Bronchial epithelial cell (primary cell): ENCODE measurements around the gene FLT3LG. TPM values are rescaled to one million over a fixed set of nuclear protein-coding genes. Genes with fewer than 3 reads are reported as not detected.

Experiments
- DNase-seq: peaks from one replicate; pipeline ENCODE4 v3.0.0-alpha.2; 2010; ENCODE audit warnings: low read depth
- FAIRE-seq: peaks from 2 replicates; lab custom pipeline; 2011; peaks lifted over from hg19 to GRCh38; lab: Jason Lieb, UNC
- H3K27me3 ChIP-seq: 2 replicates; pipeline ENCODE4 v1.5.1; 2011; ENCODE audit warnings: low read length; ENCODE audit not compliant: control insufficient read depth, insufficient read depth
- H3K36me3 ChIP-seq: 2 replicates; pipeline ENCODE4 v1.5.1; 2011; ENCODE audit warnings: low read length; ENCODE audit not compliant: control insufficient read depth, insufficient read depth
- H3K4me3 ChIP-seq: 2 replicates; pipeline ENCODE4 v1.5.1; 2011; ENCODE audit warnings: mild to moderate bottlenecking, low read depth, low read length, control low read depth
- total RNA-seq: library from RNA; depleted of rRNA; stranded (reverse); fragments of >200 nt; gene quantifications from 2 replicates; pipeline ENCODE4 v1.2.1, GENCODE V29; 2014
- TF ChIP-seq, protein P1 (sequence below): IDR thresholded peaks from 2 replicates; pipeline ENCODE4 v1.5.1; 2011; ENCODE audit warnings: mild to moderate bottlenecking, moderate library complexity, low read length, control low read depth, inconsistent platforms; ENCODE audit not compliant: insufficient read depth, severe bottlenecking

Gene FLT3LG
- total RNA-seq, 1 donor from 2014 or later = not detected

- peaks cover 2% of the 10 kb centered on the region for H3K27me3 ChIP-seq
- TF ChIP-seq, protein P1, sequence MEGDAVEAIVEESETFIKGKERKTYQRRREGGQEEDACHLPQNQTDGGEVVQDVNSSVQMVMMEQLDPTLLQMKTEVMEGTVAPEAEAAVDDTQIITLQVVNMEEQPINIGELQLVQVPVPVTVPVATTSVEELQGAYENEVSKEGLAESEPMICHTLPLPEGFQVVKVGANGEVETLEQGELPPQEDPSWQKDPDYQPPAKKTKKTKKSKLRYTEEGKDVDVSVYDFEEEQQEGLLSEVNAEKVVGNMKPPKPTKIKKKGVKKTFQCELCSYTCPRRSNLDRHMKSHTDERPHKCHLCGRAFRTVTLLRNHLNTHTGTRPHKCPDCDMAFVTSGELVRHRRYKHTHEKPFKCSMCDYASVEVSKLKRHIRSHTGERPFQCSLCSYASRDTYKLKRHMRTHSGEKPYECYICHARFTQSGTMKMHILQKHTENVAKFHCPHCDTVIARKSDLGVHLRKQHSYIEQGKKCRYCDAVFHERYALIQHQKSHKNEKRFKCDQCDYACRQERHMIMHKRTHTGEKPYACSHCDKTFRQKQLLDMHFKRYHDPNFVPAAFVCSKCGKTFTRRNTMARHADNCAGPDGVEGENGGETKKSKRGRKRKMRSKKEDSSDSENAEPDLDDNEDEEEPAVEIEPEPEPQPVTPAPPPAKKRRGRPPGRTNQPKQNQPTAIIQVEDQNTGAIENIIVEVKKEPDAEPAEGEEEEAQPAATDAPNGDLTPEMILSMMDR = no peak
- H3K4me3 ChIP-seq = no peak overlapping the region
- FAIRE-seq = no peak
- no peaks in the 10 kb centered on the region for H3K36me3 ChIP-seq
- DNase-seq = no peak
Observed at GRCh38 chr19:49475191-49475917, 1.3 kb downstream of the FLT3LG start.

DNA sequence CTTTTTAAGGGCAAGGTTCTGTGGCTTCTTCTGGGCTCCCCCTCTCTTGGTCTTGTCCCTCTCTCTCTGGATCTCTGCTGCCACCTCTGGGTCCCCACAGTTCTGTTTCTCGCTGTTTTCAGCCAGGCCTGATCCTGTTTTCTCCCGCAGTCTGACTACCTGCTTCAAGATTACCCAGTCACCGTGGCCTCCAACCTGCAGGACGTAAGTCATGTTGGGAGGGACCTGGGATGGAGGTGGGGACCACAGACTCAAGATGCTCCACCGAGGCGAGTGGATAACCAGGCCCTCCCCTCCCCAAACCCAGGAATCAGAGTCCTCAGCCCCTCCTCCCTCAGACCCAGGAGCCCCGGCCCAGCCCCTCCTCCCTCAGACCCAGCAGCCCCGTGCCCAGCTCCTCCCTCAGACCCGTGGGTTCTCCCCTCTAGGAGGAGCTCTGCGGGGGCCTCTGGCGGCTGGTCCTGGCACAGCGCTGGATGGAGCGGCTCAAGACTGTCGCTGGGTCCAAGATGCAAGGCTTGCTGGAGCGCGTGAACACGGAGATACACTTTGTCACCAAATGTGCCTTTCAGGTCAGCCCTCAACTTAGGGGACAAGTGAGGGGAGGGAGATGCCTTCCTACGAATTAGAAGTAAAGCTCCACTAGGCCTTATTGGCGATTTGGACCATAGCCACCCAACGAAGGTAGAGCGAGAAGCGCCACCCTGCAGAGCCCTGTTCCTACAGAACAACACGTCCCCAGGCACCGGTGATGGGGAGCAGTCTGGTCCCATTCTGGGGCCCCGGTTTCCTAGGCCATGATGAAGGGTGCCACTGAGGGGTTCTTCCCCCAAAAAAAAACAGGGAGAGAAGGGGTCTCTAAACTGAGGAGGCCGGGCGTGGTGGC lies 2.2 kb downstream of the FLT3LG start:
- no peak overlapping the region for H3K4me3 ChIP-seq
- FAIRE-seq (no peak), DNase-seq (no peak)
- no peaks in the 10 kb centered on the region for H3K36me3 ChIP-seq
- H3K27me3 ChIP-seq = peaks cover 2% of the 10 kb centered on the region
- TF ChIP-seq, protein P1 = peak; percentile 60

DNA sequence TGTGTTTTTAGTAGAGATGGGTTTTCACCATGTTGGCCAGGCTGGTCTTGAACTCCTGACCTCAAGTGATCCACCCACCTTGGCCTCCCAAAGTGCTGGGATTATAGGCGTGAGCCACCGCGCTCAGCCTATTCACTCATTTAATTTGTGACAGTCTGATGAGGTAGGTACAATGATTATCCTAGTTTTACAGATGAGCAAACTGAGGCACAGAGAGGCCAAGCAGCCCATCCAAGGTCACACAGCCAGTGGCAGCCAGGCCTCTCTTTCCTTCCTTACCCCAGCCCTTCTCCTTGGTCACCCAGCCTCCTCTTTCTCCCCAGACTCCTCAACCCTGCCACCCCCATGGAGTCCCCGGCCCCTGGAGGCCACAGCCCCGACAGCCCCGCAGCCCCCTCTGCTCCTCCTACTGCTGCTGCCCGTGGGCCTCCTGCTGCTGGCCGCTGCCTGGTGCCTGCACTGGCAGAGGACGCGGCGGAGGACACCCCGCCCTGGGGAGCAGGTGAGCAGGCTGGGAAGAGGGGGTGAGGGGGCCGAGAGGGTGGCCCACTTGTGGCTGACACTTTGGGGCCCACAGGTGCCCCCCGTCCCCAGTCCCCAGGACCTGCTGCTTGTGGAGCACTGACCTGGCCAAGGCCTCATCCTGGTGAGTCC lies 6.1 kb downstream of the FLT3LG start:
- no peak for DNase-seq
- FAIRE-seq = no peak
- Histone ChIP-seq H3K36me3 (no peaks in the 10 kb centered on the region), H3K4me3 (no peak overlapping the region), H3K27me3 (no peaks in the 10 kb centered on the region)
- TF ChIP-seq, protein P1 = no peak

- Histone ChIP-seq H3K4me3 (no peak overlapping the region), H3K27me3 (no peaks in the 10 kb centered on the region), H3K36me3 (no peaks in the 10 kb centered on the region)
- TF ChIP-seq, protein P1 = no peak
- DNase-seq (no peak), FAIRE-seq (no peak)
Observed at GRCh38 chr19:49481020-49481683, 7.1 kb downstream of the FLT3LG start.

GRCh38 chr19:49486232-49486631 lies 12.2 kb downstream of the FLT3LG start:
- H3K27me3 ChIP-seq = no peaks in the 10 kb centered on the region
- FAIRE-seq (no peak), DNase-seq (no peak)
- no peak overlapping the region for H3K4me3 ChIP-seq
- H3K36me3 ChIP-seq = peaks cover 24% of the 10 kb centered on the region
- TF ChIP-seq, protein P1 = no peak
